ENCODE data around the gene MKNK1. TPM values are rescaled to one million over a fixed set of nuclear protein-coding genes. Genes with fewer than 3 reads are reported as not detected.

The MKNK1 gene
- total and polyA plus RNA-seq, 2 of the 8 experiments (the other 6 are each of a cell fraction or from before 2014, with no cell fraction given), result 13.9 to 21.5 TPM

GRCh38 chr1:46543761-46544560, 60.1 kb downstream of the MKNK1 start:
- Histone ChIP-seq H3K56ac (replicated peaks; ENCODE audit: insufficient read length, low read depth, low read length) (no peak overlapping the region), H3K79me1 (ENCODE audit: low read depth, low read length) (no peaks in the 10 kb centered on the region), H3K4me3 (ENCODE audit: extremely low read depth in 1 of 4, insufficient read depth in 2 of 4, low read depth in 3 of 4, low read length in 4 of 4) (peak overlapping the region; percentile 37 to 62 (median 48)), H3K36me3 (ENCODE audit: control insufficient read depth in 2 of 4, insufficient read depth in 4 of 4, low read length in 3 of 4) (no peaks in the 10 kb centered on the region), H4K8ac (ENCODE audit: extremely low read depth, insufficient read depth, low read length) (no peak overlapping the region), H3K9ac (replicated peaks in 1 of 4; ENCODE audit: extremely low read depth in 1 of 4, low read depth in 3 of 4, low read length in 3 of 4) (no peak overlapping the region), H3K14ac (ENCODE audit: insufficient read length) (no peak overlapping the region), H3K23me2 (ENCODE audit: low read depth, low read length) (peaks cover 12% of the 10 kb centered on the region), H3K9me3 (ENCODE audit: insufficient read depth in 2 of 2, low read depth in 1 of 2, low read length in 1 of 2) (no peaks in the 10 kb centered on the region), H2BK15ac (ENCODE audit: low read length) (no peak overlapping the region), H2BK20ac (ENCODE audit: low read length) (no peak overlapping the region), H2AFZ (ENCODE audit: low read length) (0 out of 2 replicates have a peak overlapping the region, but pooled peaks have one; percentile 36), H2BK5ac (ENCODE audit: low read depth, low read length) (no peak overlapping the region; the same call in 1 of the 2 replicates), H3K27ac (ENCODE audit: low read depth, low read length) (no peak overlapping the region), H4K5ac (ENCODE audit: insufficient read length, low read depth, low read length) (no peak overlapping the region), H3K4me1 (replicated peaks in 1 of 4; ENCODE audit: control insufficient read depth in 3 of 4, insufficient read depth in 4 of 4, low read length in 3 of 4) (peaks cover 0 to 16% (median 8%) of the 10 kb centered on the region in 4 experiments; a peak in 6 of 7 replicates), H3K23ac (ENCODE audit: insufficient read length) (no peak overlapping the region), H2BK12ac (ENCODE audit: low read depth, low read length) (peak overlapping the region; percentile 72; the same call in 1 of the 2 replicates), H2AK5ac (ENCODE audit: low read depth, low read length) (no peak overlapping the region), H3K4me2 (ENCODE audit: insufficient read depth in 1 of 2, low read depth in 2 of 2, low read length in 2 of 2) (peak overlapping the region; percentile 75 to 76), H2BK120ac (replicated peaks; ENCODE audit: low read depth, low read length) (no peak overlapping the region), H3K18ac (ENCODE audit: extremely low read depth, low read length) (peak overlapping the region; percentile 83), H3K79me2 (ENCODE audit: control insufficient read depth in 1 of 2, insufficient read depth in 2 of 2, low read length in 2 of 2) (no peaks in the 10 kb centered on the region), H3K27me3 (replicated peaks in 1 of 4; ENCODE audit: control insufficient read depth in 3 of 4, extremely low read depth in 1 of 4, insufficient read depth in 3 of 4, low read length in 3 of 4) (peaks cover 31 to 70% (median 59%) of the 10 kb centered on the region in 4 experiments), H3K4ac (replicated peaks; ENCODE audit: insufficient read length, low read depth, low read length) (no peak overlapping the region), H4K91ac (replicated peaks; ENCODE audit: insufficient read length, low read length) (no peak overlapping the region), H4K20me1 (replicated peaks in 1 of 2; ENCODE audit: control insufficient read depth in 1 of 2, insufficient read depth in 2 of 2, low read length in 2 of 2) (peaks cover 0 to 2% of the 10 kb centered on the region in 2 experiments)
- CTCF ChIA-PET (ENCODE audit: partially characterized antibody), result interaction anchor here (0.6 to 25.0 kb wide), 8 partner anchors 12 to 1715 kb away, joined by 3 to 1068 read pairs (median 6); partner anchors contain the start of gene DMBX1
- 2% methylated on average over 28 of the region's 58 CpGs; no CpG with 5 or more reads in 1 of the 2 experiments for WGBS, 2 experiments (ENCODE audit: extremely low coverage in 1 of 2, insufficient coverage in 1 of 2, insufficient read length in 1 of 2, insufficient replicate concordance in 2 of 2, low coverage in 1 of 2, low lambda C conversion rate in 2 of 2, missing lambda C conversion rate in 1 of 2)
- POLR2A ChIA-PET (ENCODE audit: partially characterized antibody), result interaction anchor here (0.7 to 2.1 kb wide), 3 partner anchors 9 to 101 kb away, joined by 3 to 7 read pairs (median 3); a partner anchor contains a TSS
- no peak for FAIRE-seq
- TF ChIP-seq KDM4A (IDR thresholded peaks at IDR 0.05; ENCODE audit: low read depth, low read length, severe bottlenecking), result peak; percentile 77
- TF ChIP-seq EZH2 (IDR thresholded peaks at IDR 0.05; ENCODE audit: low read depth, low read length, severe bottlenecking), result peak; percentile 78
- TF ChIP-seq CEBPB (IDR thresholded peaks at IDR 0.05; ENCODE audit: low read depth, low read length), result no peak
- no peak for TF ChIP-seq TCF12 (IDR thresholded peaks at IDR 0.05; ENCODE audit: low read depth, low read length)
- peak; percentile 60; the same call in 1 of the 2 replicates for TF ChIP-seq SUZ12 (IDR thresholded peaks at IDR 0.05; ENCODE audit: low read length)
- no peak for TF ChIP-seq MAX (IDR thresholded peaks at IDR 0.05)
- no peak for DNase-seq (ENCODE audit: low read depth in 1 of 2, low spot score in 2 of 2)

Measured in H1 (cell line).